B cell (primary cell): ENCODE measurements around the gene DCT. TPM values are rescaled to one million over a fixed set of nuclear protein-coding genes. Genes with fewer than 3 reads are reported as not detected.

Source experiments
- ATAC-seq: fragments of 200-7000 bp; cut with Tn5 transposase; one replicate; pipeline ENCODE4 v1.10.0; 2021; ENCODE audit warnings: low read depth, mild to moderate bottlenecking, moderate number of reproducible peaks, moderate library complexity
- CTCF ChIA-PET: fragments of 350-600 bp; sonication (Branson Sonifier 250); formaldehyde crosslinking; loops from one replicate; lab custom pipeline; 2021; ENCODE audit warnings: antibody characterized with exemption, inconsistent platforms; lab: Charles Lee
- POLR2A ChIA-PET: fragments of 350-600 bp; sonication (Branson Sonifier 250); formaldehyde crosslinking; loops from one replicate; lab custom pipeline; 2021; ENCODE audit warnings: antibody characterized with exemption; lab: Charles Lee
- DNase-seq: peaks from one replicate; pipeline ENCODE4 v3.0.0; 2013
- H2AFZ ChIP-seq: 2 replicates; pipeline ENCODE4 v1.6.1; 2012; ENCODE audit warnings: mild to moderate bottlenecking, low read depth, low read length; ENCODE audit not compliant: insufficient read depth, poor library complexity, severe bottlenecking
- H3K27ac ChIP-seq, 2 donors: 1 replicate in 1 of 2; 2 replicates in 1 of 2; pipeline ENCODE4 v1.5.1; 2012 to 2013; ENCODE audit warnings: low read length in 2 of 2, mild to moderate bottlenecking in 2 of 2, moderate library complexity in 1 of 2
- H3K27me3 ChIP-seq, 4 experiments: fragments of 200-600 bp in 1 of 4; sonication (generic) in 1 of 4; replicated peaks in 1 of 4; 1 replicate in 2 of 4; 2 replicates in 2 of 4; pipeline versions ENCODE4 v1.6.1 to v1.7.0; 2013 to 2016; ENCODE audit warnings: low read length in 3 of 4, mild to moderate bottlenecking in 2 of 4, mixed read lengths in 1 of 4, moderate library complexity in 1 of 4; ENCODE audit not compliant: insufficient read depth in 4 of 4, control insufficient read depth in 3 of 4; ENCODE audit errors: control extremely low read depth in 1 of 4
- H3K36me3 ChIP-seq, 2 experiments: replicated peaks in 1 of 2; 1 replicate in 1 of 2; 2 replicates in 1 of 2; pipeline versions ENCODE4 v1.6.1 to v1.7.1; 2013; ENCODE audit warnings: low read length in 1 of 2; ENCODE audit not compliant: insufficient read depth in 2 of 2, control insufficient read depth in 1 of 2; ENCODE audit errors: control extremely low read depth in 1 of 2, extremely low read depth in 1 of 2
- H3K4me1 ChIP-seq, 2 donors: fragments of 200-600 bp in 1 of 2; sonication (generic) in 1 of 2; 1 replicate in 1 of 2; 2 replicates in 1 of 2; pipeline versions ENCODE4 v1.5.1 to v1.6.1; 2013 to 2017; ENCODE audit warnings: low read length in 2 of 2; ENCODE audit not compliant: control insufficient read depth in 2 of 2, insufficient read depth in 2 of 2
- H3K4me2 ChIP-seq: replicated peaks from 2 replicates; pipeline ENCODE3; 2012; ENCODE audit warnings: mild to moderate bottlenecking, low read depth, low read length; ENCODE audit not compliant: poor library complexity, severe bottlenecking
- H3K4me3 ChIP-seq, 5 experiments: fragments of 200-600 bp in 1 of 5; sonication (generic) in 1 of 5; 1 replicate in 3 of 5; 2 replicates in 2 of 5; pipeline versions ENCODE4 v1.5.1 to v1.7.0; 2011 to 2016; ENCODE audit warnings: low read length in 4 of 5, mild to moderate bottlenecking in 4 of 5, low read depth in 2 of 5, control low read depth in 1 of 5, moderate library complexity in 1 of 5; ENCODE audit not compliant: insufficient read depth in 1 of 5; ENCODE audit errors: control extremely low read depth in 1 of 5, extremely low read depth in 1 of 5
- H3K79me2 ChIP-seq: fragments of 200-600 bp; sonication (generic); one replicate; pipeline ENCODE4 v1.6.0; 2016; ENCODE audit warnings: low read length; ENCODE audit not compliant: control insufficient read depth, insufficient read depth
- H3K9ac ChIP-seq: fragments of 200-600 bp; sonication (generic); 2 replicates; pipeline ENCODE4 v1.6.1; 2017; ENCODE audit warnings: mild to moderate bottlenecking, low read length, moderate library complexity
- H3K9me3 ChIP-seq, 3 donors: one replicate each; pipeline versions ENCODE4 v1.6.1 to v1.7.1; 2013; ENCODE audit warnings: low read length in 2 of 3; ENCODE audit not compliant: control insufficient read depth in 2 of 3, insufficient read depth in 1 of 3; ENCODE audit errors: control extremely low read depth in 1 of 3
- H4K20me1 ChIP-seq: 2 replicates; pipeline ENCODE4 v1.6.0; 2012; ENCODE audit warnings: mild to moderate bottlenecking, low read length; ENCODE audit not compliant: insufficient read depth, control insufficient read depth, poor library complexity, severe bottlenecking
- H3K27ac Mint-ChIP-seq: one replicate; pipeline ENCODE4 v1.8.0; 2021; ENCODE audit warnings: mixed read lengths
- H3K27me3 Mint-ChIP-seq: one replicate; pipeline ENCODE4 v1.8.0; 2021; ENCODE audit warnings: mixed read lengths
- H3K4me1 Mint-ChIP-seq: one replicate; pipeline ENCODE4 v1.8.0; 2021; ENCODE audit warnings: mixed read lengths
- H3K4me3 Mint-ChIP-seq: one replicate; pipeline ENCODE4 v1.8.0; 2021; ENCODE audit warnings: mixed read lengths
- H3K9me3 Mint-ChIP-seq: one replicate; pipeline ENCODE4 v1.8.0; 2022; ENCODE audit warnings: mixed read lengths; ENCODE audit not compliant: insufficient read depth
- CTCF ChIP-seq: fragments of 200-600 bp; IDR thresholded peaks from one replicate; pipeline ENCODE4 v1.8.0; 2022; ENCODE audit warnings: antibody characterized with exemption, mild to moderate bottlenecking
- EZH2 ChIP-seq: IDR thresholded peaks from 2 replicates; pipeline ENCODE4 v1.6.1; 2012; ENCODE audit warnings: borderline replicate concordance, low read depth, mild to moderate bottlenecking, moderate library complexity, low read length; ENCODE audit not compliant: insufficient read depth, poor library complexity, severe bottlenecking
- WGBS: methylation state at CpG from one replicate; pipeline ENCODE4 v1.1.5; 2013; ENCODE audit warnings: missing lambda C conversion rate; ENCODE audit not compliant: insufficient coverage; 5-methylcytosine and 5-hydroxymethylcytosine counted together
- intact Hi-C: fragments of 100-400 bp; cut with micrococcal nuclease; formaldehyde crosslinking; loops from one replicate; pipeline ENCODE4 v1.10.0; 2022
- polyA plus RNA-seq: library from polyadenylated mRNA; depleted of rRNA; stranded (reverse); fragments of >200 nt; gene quantifications from 2 replicates; pipeline ENCODE4 v1.2.3, GENCODE V29; 2012
- total RNA-seq, 2 donors: library from RNA; stranded (reverse); fragments of 120-200 nt in 1 of 2; gene quantifications; 1 replicate in 1 of 2; 2 replicates in 1 of 2; pipeline versions ENCODE4 v1.2.3 to v1.2.4, GENCODE V29; 2013 to 2022

Gene DCT
- total and polyA plus RNA-seq, 2 donors (not counting 1 experiment from before 2014, with no cell fraction given), result 0.10 to 0.18 TPM

DNA sequence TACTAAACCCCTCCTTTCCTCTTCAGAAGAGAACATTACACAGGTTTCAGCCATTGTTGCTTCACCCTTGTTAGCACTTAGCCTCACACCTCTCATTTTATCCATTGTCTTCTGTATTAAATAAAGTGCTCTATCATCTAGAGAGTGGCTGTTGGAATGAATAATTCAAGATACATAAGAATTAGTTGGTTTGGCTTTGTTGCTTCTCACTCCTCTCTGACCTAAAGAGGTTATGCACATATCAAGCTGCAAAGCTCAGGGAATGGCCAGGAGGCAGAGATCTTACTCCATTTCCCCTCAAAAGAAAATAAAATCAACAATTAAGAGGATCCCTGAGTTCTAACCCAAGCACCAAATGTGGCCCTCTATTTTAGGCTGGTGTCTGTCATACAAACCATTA lies 79.7 kb downstream of the DCT start:
- Histone ChIP-seq H3K9me3 (no peaks in the 10 kb centered on the region), H3K9ac (no peak overlapping the region), H3K27ac (no peak overlapping the region), H3K36me3 (no peaks in the 10 kb centered on the region), H3K4me1 (no peaks in the 10 kb centered on the region), H3K79me2 (no peaks in the 10 kb centered on the region), H2AFZ (no peak overlapping the region), H3K4me2 (no peak overlapping the region), H3K27me3 (no peaks in the 10 kb centered on the region), H3K4me3 (no peak overlapping the region), H4K20me1 (no peaks in the 10 kb centered on the region)
- CTCF ChIA-PET, result no interaction called here
- Mint-ChIP-seq H3K27ac (no peak overlapping the region), H3K9me3 (no peaks in the 10 kb centered on the region), H3K4me3 (no peak overlapping the region), H3K4me1 (no peaks in the 10 kb centered on the region), H3K27me3 (peaks cover 8% of the 10 kb centered on the region)
- POLR2A ChIA-PET, result no interaction called here
- intact Hi-C loops, result no loop called here
- TF ChIP-seq CTCF (no peak), EZH2 (no peak)
- ATAC-seq (no peak), DNase-seq (no peak)

GRCh38 chr13:94395860-94396259 lies 83.6 kb downstream of the DCT start:
- Histone ChIP-seq H3K27me3 (no peaks in the 10 kb centered on the region), H2AFZ (no peak overlapping the region), H3K4me2 (no peak overlapping the region), H3K27ac (no peak overlapping the region), H3K9ac (no peak overlapping the region), H3K4me3 (no peak overlapping the region), H3K79me2 (no peaks in the 10 kb centered on the region), H3K9me3 (no peaks in the 10 kb centered on the region), H3K36me3 (no peaks in the 10 kb centered on the region), H4K20me1 (no peaks in the 10 kb centered on the region), H3K4me1 (no peaks in the 10 kb centered on the region)
- Mint-ChIP-seq H3K4me3 (no peak overlapping the region), H3K4me1 (no peaks in the 10 kb centered on the region), H3K27ac (no peak overlapping the region), H3K27me3 (peaks cover 8% of the 10 kb centered on the region), H3K9me3 (no peaks in the 10 kb centered on the region)
- TF ChIP-seq EZH2 (no peak), CTCF (no peak)
- ChIA-PET POLR2A (no interaction called here), CTCF (no interaction called here)
- ATAC-seq, result no peak
- intact Hi-C loops, result no loop called here
- WGBS, result 0% methylated on average over 1 of the region's 5 CpGs
- DNase-seq, result no peak
